RPMI8226 (cell line): ENCODE data around the gene ERICH3.
"Not testable (repeated sequence)": the region's sequence is repeated elsewhere in the genome, so short reads cannot be mapped to it uniquely, and the experiment has no call there.

Experiments
- DNase-seq: peaks from one replicate; pipeline ENCODE4 v3.0.0-alpha.2; 2015

Gene ERICH3

DNA sequence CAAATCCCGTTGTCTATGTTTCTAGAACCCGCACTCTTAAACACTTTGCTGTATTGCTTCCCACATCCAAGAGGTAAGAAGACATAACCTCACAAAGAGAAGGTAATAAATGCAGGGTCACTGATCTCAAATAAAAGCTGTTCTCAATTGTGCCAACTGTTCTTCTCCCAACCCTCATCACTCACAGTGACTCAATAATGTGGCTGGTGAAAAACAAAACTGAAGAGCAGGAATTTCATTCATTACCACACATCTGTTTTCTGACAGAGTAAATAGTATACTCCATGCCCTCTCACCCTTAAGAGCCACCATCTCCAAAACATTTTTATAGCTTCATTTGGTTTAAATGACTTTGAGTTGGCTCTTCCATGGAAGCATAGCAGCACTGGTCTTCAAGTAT, 6.2 kb upstream of the ERICH3 start:
- no peak for DNase-seq

DNA sequence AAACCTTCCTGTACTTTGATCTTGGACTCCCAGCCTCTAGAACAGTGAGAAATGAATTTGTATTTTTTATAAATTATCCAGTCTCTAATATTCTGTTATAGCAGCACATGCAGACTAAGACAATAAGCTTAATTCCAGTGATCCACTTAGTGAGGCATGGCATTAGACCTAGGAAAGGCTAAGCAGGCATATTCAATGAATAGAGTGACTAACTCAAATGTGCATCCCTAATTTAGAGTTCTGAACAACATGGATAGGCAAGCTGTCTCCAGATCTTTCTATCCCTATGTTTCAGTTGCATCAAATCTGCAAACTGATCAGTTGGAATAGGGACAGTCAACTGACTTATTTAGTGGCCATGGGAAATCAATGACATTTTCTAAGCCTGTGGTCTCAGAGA, 4.3 kb upstream of the ERICH3 start:
- DNase-seq, result no peak

DNA sequence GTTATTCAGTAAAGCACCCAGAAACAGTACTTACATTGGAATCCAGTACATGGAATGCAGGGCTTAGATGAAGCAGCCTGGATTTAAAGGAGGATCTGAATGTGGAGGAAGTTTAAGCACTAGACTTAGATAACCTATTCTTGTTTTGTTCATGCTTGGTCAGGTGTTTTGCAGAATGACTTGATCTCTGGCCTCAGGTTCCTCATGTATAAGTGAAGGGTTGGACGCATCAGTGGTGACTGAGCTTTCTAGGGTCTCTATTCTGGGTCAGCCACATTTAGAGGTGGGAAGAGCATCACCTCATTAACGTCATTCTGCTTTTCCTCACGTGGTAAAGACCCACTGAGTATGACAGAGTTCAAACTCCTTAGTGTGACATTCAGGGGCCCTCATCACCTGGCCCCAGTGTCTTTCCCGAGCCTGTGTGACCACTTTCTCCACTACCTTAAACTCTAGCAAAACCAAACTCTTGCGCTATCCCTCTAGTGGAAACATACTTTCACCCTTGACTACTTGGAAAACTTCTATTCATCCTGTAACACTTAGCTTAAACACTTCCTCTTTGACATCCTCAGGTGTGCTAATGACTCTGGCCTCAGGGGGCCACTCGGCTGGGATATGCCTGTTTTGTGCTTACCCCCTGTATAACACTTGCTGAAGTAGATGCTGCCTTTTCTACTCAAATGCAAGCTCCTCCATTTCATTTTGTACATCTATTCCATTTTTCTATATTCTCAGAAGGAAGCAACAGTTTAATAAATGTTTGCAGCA, 871 bp upstream of the ERICH3 start:
- no peak for DNase-seq

DNA sequence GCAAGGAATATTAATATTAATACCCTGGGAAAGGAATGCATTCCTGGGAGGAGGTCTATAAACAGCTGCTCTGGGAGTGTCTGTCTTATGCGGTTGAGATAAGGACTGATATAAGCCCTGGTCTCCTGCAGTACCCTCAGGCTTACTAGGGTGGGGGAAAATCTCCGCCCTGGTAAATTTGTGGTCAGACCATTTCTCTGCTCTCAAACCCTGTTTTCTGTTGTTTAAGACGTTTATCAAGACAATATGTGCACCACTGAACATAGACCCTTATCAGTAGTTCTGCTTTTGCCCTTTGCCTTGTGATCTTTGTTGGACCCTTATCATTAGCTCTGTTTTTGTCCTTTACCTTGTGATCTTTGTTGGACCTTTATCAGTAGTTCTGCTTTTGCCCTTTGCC, 2.7 kb downstream of the ERICH3 start:
- not testable (repeated sequence) for DNase-seq

DNA sequence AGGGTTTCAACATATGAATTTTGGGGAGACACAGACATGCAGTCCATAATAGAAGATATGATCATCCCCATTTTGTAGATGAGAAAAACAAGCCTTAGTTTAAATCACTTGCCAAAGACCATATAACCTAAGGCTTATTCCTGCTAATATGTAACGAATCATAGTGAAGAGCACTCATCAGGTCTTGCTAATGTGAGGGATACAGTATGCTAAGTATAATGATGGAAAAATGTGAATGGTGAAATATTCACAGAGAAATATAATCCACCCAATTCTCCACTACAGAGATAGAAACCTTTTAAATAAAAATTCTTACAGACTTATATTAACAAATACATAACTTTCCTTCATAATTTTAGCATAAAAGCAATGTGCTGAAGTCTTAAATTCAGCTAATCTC, 18.9 kb downstream of the ERICH3 start:
- no peak for DNase-seq

DNA sequence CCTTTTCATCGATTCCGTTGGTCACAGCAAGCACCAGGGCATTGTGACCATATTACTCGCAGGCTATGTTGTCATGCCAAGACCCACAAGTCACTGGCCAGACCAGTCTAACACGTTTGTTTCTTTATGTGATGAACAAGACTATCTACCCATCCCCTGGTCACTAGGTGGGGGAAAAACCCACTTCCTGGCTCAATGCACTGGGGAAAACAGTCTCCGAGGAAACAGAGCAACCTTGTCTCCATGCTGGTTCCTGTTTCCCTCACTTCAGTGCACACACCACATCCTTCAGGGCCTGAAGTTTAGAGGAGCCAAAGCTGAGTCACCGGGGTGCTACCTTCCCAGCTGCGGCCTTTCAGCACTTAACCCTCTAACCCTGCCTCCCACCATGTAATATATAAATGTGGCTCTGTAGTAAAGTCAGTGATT, 20.9 kb downstream of the ERICH3 start:
- no peak for DNase-seq

DNA sequence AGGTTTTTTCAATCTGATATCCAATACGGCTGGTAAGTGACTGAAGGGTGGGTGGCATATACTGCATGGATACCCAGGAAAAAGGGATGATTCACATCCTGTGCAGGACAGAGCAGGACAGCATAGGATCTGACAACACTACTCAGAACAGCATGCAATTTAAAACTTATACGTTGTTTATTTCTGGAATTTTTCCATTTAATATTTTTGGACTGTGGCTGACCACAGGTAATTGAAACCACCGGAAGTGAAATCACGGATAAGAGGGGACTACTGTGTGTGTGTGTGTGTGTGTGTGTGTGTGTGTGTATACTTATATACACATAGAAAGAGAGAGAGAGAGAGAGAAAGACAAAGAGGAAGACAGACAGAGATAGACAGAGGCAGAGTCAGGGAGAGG, 23.0 kb downstream of the ERICH3 start:
- no peak for DNase-seq

DNA sequence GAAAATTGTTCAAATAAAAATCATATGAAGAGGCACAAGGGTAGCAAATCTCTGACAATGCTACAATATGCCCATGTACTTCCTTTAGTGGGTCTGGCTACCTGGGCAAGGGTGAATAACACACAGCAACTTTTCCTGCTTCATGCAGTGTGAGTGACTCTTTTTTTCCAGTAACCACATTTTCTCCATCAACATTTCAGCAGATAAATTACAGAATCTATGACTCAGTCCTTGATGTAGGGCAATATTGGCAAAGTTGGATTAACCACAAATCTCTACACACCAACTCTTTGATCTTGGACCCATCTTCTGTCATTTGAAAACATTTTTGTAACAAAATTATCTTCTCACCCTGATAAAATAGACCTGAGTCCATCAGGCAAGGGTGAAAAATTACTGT, 31.7 kb downstream of the ERICH3 start:
- DNase-seq, result no peak

DNA sequence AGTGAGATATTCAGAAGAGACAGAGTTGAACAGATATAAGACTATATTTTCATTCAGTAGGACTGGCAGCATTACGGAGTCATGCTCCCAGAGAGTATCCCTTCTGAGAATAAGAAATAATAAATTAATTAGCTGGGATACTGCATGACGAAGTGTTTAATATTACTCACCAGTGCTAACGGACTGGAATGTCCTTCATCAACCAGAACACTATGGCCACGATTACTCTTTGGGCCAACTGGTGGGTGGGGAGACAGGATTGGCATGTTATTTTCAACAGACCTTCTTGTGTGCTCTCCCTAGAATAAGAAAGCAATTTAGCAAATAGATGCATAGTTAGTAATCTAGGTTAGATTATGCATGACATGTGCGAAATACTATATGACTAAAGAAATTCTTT, 32.4 kb downstream of the ERICH3 start:
- no peak for DNase-seq

DNA sequence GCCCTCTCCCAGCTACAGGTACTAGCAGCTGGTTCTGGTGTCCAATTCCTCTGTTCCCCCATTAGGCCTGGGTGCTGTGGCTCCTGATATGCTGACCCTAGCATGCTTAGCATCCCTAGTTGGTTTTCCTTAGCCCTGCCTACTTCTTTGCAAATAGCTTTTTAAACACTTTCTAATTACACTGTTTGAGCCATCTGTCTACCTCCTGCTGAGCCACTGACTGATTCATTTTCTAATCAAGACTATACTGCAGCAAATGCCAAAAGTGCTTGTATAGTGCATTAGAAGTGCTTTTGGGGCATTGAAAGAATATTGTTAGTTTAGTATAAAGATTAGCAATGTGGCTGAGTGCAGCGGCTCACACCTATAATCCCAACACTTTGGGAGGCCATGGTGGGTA, 36.3 kb downstream of the ERICH3 start:
- DNase-seq, result no peak

DNA sequence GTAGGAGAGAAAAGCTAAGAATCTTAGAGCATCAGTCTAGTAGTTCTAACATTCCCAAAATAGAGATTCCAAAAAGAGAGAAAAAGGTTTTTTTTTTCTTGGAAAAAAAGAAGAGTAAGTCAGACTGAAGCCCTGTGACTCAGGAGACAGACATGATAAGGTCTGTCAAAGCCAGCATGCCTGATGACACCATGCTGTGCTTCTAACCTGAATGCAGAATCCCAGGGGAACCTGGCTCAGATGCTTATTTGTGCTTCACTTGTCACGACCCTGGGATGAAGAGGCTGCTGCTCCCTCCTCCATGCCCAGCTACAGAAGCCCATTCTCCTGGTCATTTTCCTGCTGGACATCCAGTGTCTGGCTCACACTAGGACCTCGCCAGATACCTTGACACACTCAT, 44.3 kb downstream of the ERICH3 start:
- DNase-seq, result no peak

DNA sequence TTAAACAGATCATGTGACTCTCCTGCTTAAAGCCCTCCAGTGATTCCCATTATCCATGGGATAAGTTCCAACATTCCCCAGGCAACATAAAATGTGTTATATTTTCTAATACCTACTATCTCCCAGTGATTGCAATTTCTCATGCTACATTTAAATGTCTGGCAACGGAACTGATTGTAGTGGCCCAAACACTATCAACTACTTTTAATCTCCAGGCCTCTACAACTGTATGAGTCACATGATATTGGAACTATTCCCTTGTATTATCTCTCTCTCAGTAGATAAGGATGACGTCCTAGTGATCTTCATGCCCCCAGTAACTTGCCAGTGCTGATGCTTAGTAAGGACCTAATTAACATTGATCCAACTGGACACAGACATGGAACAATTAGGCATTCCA, 49.9 kb downstream of the ERICH3 start:
- no peak for DNase-seq

DNA sequence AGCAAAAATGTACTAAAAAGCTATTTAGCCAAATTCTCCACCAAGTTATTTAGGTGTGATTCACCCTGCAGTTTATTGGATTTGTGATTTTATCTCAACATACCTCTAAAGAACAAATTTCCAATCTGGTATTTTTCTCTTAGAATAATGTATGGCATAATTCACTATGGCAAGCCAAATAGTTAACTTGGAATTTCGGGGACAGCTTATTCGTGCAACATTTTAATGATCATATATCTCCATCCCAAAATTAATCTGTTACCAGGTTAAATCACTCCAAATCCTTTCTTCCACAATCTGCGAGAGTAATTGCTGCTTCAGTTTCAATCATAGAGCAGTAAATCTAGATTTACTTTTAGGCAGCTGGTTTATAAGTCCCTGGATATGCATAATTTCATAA, 53.4 kb downstream of the ERICH3 start:
- no peak for DNase-seq

DNA sequence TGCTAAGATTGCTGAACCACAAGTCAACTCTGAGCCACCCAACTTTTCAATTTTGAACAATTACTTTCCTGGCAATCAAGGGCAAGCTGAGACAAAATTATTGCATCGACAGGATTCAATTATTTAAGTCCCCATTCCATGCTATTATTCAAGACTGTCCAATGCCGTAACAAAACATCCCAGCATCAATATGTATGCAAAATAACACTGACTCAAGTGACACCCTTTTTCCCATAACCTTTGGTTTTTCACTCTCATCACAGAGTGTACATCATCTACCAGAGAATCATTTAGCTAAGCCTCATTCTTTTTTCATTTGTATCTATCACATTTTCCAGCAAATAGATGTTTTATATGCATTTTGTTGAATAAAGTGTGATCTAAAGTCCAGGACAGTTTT, 54.6 kb downstream of the ERICH3 start:
- no peak for DNase-seq

DNA sequence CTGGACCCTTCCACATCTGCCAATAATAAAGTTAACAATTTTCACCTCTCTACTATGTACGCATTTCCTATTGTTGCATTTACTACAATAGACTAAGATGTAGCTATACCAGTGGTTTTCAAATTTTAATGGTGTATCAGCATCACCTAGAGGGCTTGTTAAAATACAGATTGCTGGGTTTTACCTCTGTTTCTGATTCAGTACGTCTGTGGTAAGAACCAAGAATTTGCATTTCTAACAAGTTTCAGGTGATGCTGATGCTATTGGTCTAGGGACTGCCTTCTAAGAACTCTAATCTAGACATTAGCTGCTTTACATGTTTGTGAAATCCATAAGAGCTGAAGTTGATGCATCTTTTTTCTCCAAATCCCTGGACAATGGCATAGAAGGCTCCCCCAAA, 59.7 kb downstream of the ERICH3 start:
- DNase-seq, result no peak

DNA sequence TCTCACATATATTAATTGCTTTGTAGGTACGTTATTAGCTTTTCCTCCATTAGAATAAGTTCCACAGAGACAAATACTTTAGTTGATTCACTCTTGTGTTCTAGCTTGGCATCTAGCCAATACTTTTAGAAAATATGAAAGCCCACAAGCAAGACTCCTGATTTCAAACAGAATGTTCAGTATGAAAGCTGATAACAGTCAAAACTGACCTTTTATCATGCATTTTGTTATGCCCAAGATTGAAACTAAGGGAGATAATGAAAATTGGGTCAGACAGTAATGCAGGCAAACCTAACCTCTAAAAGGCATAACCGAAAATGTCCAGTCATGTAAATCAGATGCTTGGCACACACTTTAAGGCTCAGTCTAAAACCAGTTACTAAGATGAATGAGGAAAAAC, 61.7 kb downstream of the ERICH3 start:
- no peak for DNase-seq

DNA sequence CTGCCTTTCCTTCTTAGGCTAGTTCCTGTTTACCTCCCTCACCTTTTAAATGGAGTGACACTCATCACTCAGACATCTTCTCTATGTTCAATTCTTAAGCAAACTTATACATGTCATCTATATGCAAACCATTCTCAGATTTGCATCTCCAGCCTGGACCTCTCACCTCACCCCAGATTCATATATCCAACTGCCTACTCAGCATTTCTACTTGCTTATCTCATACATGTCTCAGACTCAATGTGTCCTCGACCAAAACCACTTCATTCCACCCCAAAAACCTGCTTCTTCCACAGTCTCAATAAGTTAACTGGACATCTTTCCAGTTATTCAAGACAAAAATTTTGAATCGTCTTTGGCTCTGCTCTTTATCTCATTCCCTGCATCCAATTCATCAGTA, 62.6 kb downstream of the ERICH3 start:
- DNase-seq, result no peak

DNA sequence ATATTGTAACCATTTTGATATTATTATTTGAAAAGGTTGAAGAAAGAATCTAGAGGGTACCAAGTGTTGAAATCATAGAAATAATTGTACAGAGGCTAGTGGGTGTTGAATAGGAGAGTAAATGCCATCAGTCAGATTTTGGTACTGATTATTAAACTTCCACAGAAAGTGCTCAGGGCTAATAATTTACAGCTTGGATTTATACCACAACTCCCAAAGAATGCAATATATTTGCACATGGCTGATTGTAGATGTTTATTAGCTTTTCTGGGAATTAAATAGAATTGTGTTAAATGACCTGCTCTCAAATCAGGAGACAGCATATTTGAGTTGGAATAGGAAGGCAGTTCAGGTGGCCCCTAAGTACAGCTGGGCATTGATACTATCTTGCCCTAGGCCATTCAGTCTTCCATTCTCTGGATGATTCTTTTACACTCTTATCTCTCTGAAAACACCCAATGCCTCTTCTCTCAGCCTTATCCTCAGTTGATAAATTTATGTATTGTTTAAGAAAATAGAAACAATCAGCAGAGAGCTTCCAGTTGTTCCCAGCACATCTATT, 63.7 kb downstream of the ERICH3 start:
- DNase-seq, result no peak

DNA sequence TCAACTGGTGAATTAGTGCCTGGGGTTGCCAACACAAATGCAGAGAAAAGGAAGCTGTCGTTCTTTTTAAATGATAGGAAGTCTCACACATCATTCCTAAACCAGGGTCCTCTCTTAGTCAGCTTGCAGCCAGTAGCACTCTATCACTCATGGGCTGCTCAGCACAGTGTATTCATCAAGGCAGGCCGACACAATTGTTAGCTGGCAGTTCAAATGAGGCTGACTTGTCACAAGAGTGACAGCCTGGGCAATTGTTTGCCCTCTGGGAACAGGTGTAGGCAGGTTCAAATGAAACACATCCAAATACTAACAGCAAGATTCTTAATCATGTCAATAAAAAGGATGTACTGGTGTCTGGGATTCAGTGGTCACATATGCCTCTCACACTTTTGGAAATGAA, 76.9 kb downstream of the ERICH3 start:
- no peak for DNase-seq

DNA sequence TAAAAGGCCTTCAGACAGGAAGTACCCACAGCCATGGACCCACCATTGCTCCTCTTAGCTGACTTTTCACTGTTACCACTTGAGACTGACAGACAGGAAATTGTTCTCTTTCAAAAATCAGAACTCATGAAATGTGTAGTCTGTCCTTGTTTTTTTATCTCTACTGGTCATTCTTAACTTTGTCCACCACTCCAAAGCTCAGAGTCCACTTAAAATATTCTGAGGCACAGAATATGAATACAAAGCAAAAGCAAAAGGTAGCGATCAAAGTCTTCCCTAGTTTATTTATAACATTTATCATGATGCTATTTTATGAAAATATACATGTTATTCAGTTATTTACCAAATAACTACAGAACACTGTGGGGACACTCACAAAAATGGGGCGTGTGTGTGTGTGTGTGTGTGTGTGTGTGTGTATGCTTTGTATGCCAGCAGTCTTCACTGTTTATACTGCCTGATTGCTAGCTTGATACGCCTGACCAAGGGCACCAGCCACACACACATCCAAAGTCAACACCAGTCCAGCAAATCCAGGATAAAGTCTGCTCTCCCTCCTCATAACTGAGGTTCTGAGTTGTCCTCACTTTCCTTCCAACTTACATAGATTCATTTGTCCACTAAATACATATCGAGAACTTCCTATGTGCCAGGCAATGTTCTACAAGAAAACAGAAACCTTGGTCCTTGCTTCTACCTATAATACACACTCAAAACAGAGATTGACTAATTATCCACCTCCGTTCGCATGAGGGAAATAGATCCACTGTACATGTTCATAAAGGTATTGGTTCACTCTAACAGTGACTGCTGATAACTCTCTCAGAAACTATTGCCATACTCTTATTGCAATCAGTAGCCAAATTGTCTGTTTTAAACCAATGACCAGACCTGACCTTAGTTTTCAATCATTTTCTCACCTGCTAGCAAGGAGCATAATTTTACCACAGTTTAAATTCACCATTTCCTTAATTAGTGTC, 79.4 kb downstream of the ERICH3 start:
- DNase-seq, result no peak

DNA sequence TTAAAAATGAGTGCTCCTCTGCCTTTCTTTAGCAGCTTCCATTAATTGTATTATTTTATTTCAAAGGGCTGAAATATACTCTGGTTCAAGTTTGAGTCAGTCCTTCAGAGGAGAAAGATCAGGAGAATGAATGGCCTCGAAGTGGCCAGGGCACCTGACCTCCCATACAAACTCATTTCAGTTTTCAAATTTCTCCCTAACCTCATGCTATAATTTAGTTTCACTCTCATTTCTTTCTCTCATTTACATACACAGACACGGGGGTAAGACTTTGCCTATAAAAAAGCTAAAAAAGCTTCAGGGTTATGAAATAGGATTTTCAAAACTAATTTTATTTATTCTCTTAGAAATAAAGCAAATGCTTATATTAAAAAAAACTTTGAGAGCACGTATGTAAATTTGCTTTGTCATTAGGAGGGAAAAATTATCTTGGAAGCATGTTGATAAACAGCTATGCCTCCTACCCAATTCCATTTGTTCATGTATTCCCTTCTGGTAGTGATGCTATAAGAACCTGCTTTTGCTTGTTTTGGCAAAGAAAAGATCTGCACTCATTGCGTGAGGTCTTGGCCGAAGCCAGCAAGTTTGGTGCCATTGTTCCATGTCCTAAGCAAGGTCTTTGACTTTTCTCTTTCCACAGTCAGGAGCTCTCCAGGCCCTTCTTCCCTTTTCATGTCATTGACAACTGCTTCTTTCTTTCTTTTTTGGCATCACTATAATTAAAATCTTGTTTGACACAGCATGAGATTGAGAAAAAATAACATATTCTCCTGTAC, 80.8 kb downstream of the ERICH3 start:
- no peak for DNase-seq

DNA sequence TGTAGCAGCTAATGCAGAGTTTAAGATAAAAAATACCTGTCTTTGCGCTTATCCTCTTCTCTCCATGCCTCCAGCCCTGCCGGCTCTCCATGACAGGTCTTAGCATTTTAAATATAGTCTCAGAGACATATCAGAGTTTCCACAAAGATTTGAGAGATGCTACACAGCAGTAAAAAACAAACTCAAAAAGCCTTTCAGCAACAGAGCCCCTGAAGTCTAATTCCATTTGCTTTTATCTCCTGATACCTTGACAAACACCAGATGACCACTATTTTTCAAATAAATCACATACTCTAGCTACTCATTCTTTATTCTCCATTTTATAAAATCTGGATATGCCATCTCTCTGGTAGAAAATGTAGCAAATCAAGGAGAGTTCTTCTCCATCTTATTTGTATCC, 81.6 kb downstream of the ERICH3 start:
- DNase-seq, result no peak

DNA sequence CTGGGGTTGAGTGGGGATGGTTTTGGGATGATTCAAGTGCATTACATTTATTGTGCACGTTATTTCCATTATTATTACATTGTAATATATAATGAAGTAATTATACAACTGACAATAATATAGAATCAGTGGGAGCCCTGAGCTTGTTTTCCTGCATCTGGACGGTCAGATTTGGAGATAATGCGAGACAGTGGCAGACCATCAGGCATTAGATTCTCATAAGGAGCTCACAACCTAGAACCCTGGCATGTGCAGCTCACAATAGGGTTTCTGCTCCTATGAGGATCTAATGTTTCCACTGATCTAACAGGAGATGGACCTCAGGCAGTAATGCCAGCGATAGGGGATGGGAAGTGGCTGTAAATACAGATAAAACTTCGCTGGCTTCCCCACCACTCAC, 83.3 kb downstream of the ERICH3 start:
- DNase-seq, result no peak
